DOHH2 (cell line): ENCODE results near the gene ZER1.
"Not testable (repeated sequence)": the region's sequence is repeated elsewhere in the genome, so short reads cannot be mapped to it uniquely, and the experiment has no call there.

ENCODE experiments used
- H3F3A ChIP-seq: fragments of 200-600 bp; sonication (generic), shearing (Covaris generic); 2 replicates; pipeline ENCODE4 v1.6.0; 2016; ENCODE audit warnings: antibody characterized with exemption, mild to moderate bottlenecking; ENCODE audit not compliant: control insufficient read depth, insufficient read depth
- H3K27ac ChIP-seq: fragments of 200-600 bp; sonication (generic); 2 replicates; pipeline ENCODE4 v1.5.1; 2014; ENCODE audit warnings: low read depth, mild to moderate bottlenecking, low read length, moderate library complexity
- H3K27me3 ChIP-seq: fragments of 200-600 bp; sonication (generic); 2 replicates; pipeline ENCODE4 v1.6.1; 2014; ENCODE audit warnings: mild to moderate bottlenecking, low read length, mixed read lengths; ENCODE audit not compliant: control insufficient read depth
- H3K36me3 ChIP-seq: fragments of 200-600 bp; sonication (generic); 2 replicates; pipeline ENCODE4 v1.6.1; 2014; ENCODE audit warnings: mild to moderate bottlenecking, low read length, moderate library complexity, mixed read lengths; ENCODE audit not compliant: control insufficient read depth
- H3K4me1 ChIP-seq: fragments of 200-600 bp; sonication (generic); 2 replicates; pipeline ENCODE4 v1.6.1; 2014; ENCODE audit warnings: mild to moderate bottlenecking, low read length, mixed read lengths; ENCODE audit not compliant: control insufficient read depth
- H3K4me2 ChIP-seq: fragments of 200-600 bp; sonication (generic); 2 replicates; pipeline ENCODE4 v1.6.0; 2014; ENCODE audit warnings: mild to moderate bottlenecking, low read length, moderate library complexity
- H3K4me3 ChIP-seq: fragments of 200-600 bp; sonication (generic); 2 replicates; pipeline ENCODE4 v1.5.1; 2014; ENCODE audit warnings: mild to moderate bottlenecking, low read length, mixed read lengths
- H3K79me2 ChIP-seq: fragments of 200-600 bp; sonication (generic); 2 replicates; pipeline ENCODE4 v1.6.1; 2014; ENCODE audit warnings: mild to moderate bottlenecking, low read length, mixed read lengths; ENCODE audit not compliant: control insufficient read depth
- H3K9me2 ChIP-seq: fragments of 200-600 bp; sonication (generic); replicated peaks from 2 replicates; pipeline ENCODE4 v1.6.1; 2014; ENCODE audit warnings: mild to moderate bottlenecking, low read length, mixed read lengths; ENCODE audit not compliant: control insufficient read depth
- H3K9me3 ChIP-seq: fragments of 200-600 bp; sonication (generic); 2 replicates; pipeline ENCODE4 v1.6.1; 2014; ENCODE audit warnings: antibody characterized with exemption, low read length, mixed read lengths; ENCODE audit not compliant: control insufficient read depth, insufficient read depth
- H4K20me1 ChIP-seq: fragments of 200-600 bp; sonication (generic); 2 replicates; pipeline ENCODE4 v1.6.0; 2014; ENCODE audit warnings: low read depth, mild to moderate bottlenecking, antibody characterized with exemption, low read length, moderate library complexity; ENCODE audit not compliant: control insufficient read depth, insufficient read depth
- CTCF ChIP-seq: fragments of 200-600 bp; sonication (generic); IDR thresholded peaks from one replicate; pipeline ENCODE4 v1.5.1; 2014; ENCODE audit warnings: antibody characterized with exemption, mild to moderate bottlenecking, low read depth, low read length; ENCODE audit not compliant: poor library complexity, severe bottlenecking
- EZH2phosphoT487 ChIP-seq: fragments of 200-600 bp; sonication (generic); IDR thresholded peaks from 2 replicates; pipeline ENCODE4 v1.6.1; 2017; ENCODE audit warnings: borderline replicate concordance, mild to moderate bottlenecking, antibody characterized with exemption, low read length, moderate library complexity, mixed read lengths

ZER1 gene

GRCh38 chr9:128702949-128703615, 68.6 kb downstream of the ZER1 start:
- Histone ChIP-seq H3K27me3 (no peaks in the 10 kb centered on the region), H3K9me3 (no peaks in the 10 kb centered on the region), H3K27ac (no peak overlapping the region), H3K4me1 (peaks cover 13% of the 10 kb centered on the region), H3F3A (peaks cover 12% of the 10 kb centered on the region), H3K79me2 (peaks cover 3% of the 10 kb centered on the region; the same call in 1 of the 2 replicates), H3K4me3 (peak overlapping the region; percentile 93), H4K20me1 (no peaks in the 10 kb centered on the region), H3K9me2 (no peaks in the 10 kb centered on the region), H3K36me3 (no peaks in the 10 kb centered on the region), H3K4me2 (peak overlapping the region; percentile 87)
- TF ChIP-seq CTCF (no peak), EZH2phosphoT487 (no peak)

- Histone ChIP-seq H3F3A (peaks cover 17% of the 10 kb centered on the region), H3K9me2 (no peaks in the 10 kb centered on the region), H3K4me2 (peak within 1 kb of the TSS; percentile 87), H3K9me3 (no peaks in the 10 kb centered on the region), H3K4me1 (peaks cover 13% of the 10 kb centered on the region), H4K20me1 (no peaks in the 10 kb centered on the region), H3K27me3 (no peaks in the 10 kb centered on the region), H3K36me3 (no peaks in the 10 kb centered on the region), H3K27ac (no peak within 1 kb of the TSS), H3K79me2 (peaks cover 3% of the 10 kb centered on the region; the same call in 1 of the 2 replicates), H3K4me3 (peak within 1 kb of the TSS; percentile 93)
- TF ChIP-seq CTCF, result peak; percentile 98
- no peak for TF ChIP-seq EZH2phosphoT487
Observed at GRCh38 chr9:128702445-128702948, 69.2 kb downstream of the ZER1 start, which contains the start of gene PKN3. PKN3 (plus strand) TSS chr9:128702503; CDS start chr9:128702916, 413 bp downstream.

DNA sequence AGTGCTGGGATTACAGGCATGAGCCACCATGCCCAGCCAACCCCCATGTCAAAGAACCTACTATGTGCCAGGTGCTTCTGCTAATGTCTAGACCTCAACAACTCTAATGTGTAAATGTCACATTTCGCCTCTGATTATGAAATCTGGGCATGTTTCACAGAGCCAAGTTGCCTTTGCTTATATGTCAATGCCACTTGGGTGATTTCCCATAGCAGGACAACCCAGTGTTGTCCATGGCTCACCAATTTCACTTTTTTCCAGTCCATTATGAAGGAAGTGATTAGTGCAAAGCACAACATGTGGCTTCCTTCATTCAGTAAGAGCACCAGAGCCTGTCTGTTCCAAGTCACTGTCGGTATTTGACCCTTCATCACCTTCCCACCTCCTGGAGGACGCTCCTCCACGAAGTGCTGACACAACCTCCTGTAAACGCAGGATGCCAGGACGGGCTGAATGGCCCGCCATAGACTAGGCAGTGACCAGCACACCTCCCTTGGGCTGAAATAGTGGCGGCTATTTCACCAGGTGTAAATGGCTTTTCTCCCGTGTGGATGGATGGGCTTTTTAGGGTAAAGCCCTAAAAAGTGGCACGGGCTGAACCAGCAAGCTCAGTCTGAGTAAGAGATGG, 70.4 kb downstream of the ZER1 start:
- peaks cover 29% of the 10 kb centered on the region for H3F3A ChIP-seq
- H3K4me3 ChIP-seq, result no peak overlapping the region
- peaks cover 3% of the 10 kb centered on the region; the same call in 1 of the 2 replicates for H3K79me2 ChIP-seq
- no peak for TF ChIP-seq CTCF
- no peak for TF ChIP-seq EZH2phosphoT487
- H3K36me3 ChIP-seq, result peaks cover 8% of the 10 kb centered on the region
- peaks cover 13% of the 10 kb centered on the region for H3K4me1 ChIP-seq
- H4K20me1 ChIP-seq, result no peaks in the 10 kb centered on the region
- no peak overlapping the region; the same call in 1 of the 2 replicates for H3K4me2 ChIP-seq
- H3K9me2 ChIP-seq, result no peaks in the 10 kb centered on the region
- H3K27me3 ChIP-seq, result no peaks in the 10 kb centered on the region
- H3K9me3 ChIP-seq, result no peaks in the 10 kb centered on the region
- H3K27ac ChIP-seq, result no peak overlapping the region

DNA sequence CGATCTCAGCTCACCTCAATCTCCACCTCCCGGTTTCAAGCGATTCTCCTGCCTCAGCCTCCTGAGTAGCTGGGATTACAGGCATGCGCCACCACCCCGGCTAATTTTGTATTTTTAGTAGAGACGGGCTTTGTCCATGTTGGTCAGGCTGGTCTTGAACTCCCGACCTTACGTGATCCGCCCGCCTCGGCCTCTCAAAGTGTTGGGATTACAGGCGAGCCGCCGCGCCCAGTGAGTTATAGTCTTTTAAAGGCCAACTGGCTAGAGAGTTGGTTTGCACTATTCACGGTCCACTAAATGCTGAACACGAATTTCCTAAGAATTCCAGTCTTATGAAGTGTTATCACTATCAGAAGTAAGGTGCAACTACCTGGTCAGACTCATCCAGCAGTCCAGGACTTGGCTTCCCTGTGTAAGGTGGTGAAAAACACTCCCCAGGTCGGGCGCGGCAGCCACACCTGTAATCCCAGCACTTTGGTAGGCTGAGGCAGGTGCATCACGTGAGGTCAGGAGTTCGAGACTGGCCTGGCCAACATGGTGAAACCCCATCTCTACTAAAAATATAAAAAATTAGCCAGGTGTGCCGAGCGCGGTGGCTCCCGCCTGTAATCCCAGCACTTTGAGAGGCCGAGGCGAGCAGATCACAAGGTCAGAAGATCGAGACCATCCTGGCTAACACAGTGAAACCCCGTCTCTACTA, 72.5 kb downstream of the ZER1 start:
- not testable (repeated sequence) for H3K9me2 ChIP-seq, H3K9me3 ChIP-seq, H3K4me2 ChIP-seq, H4K20me1 ChIP-seq, H3K27me3 ChIP-seq, H3K4me3 ChIP-seq, H3K79me2 ChIP-seq, H3K27ac ChIP-seq
- Histone ChIP-seq H3F3A (peaks cover 42% of the 10 kb centered on the region), H3K4me1 (peaks cover 13% of the 10 kb centered on the region), H3K36me3 (peaks cover 23% of the 10 kb centered on the region)
